Tibial nerve (tissue), 4 donors: Measurements from ENCODE around the gene PDE2A. TPM values are rescaled to one million over a fixed set of nuclear protein-coding genes. Genes with fewer than 3 reads are reported as not detected.

Source experiments
- DNase-seq, 2 donors: peaks; one replicate each; pipeline ENCODE4 v3.0.0-alpha.2; 2019; ENCODE audit warnings: low spot score in 2 of 2
- H3K27ac ChIP-seq, 4 donors: fragments of 200-600 bp; sonication (generic) in 3 of 4; one replicate each; pipeline ENCODE4 v1.5.1; 2017 to 2019; ENCODE audit warnings: mild to moderate bottlenecking in 1 of 4
- H3K27me3 ChIP-seq, 2 donors: fragments of 200-600 bp; sonication (generic) in 1 of 2; one replicate each; pipeline versions ENCODE4 v1.5.1 to v1.6.0; 2017 to 2019
- H3K36me3 ChIP-seq, 3 donors: fragments of 200-600 bp; sonication (generic); one replicate each; pipeline ENCODE4 v1.5.1; 2018 to 2019
- H3K4me1 ChIP-seq, 4 donors: fragments of 200-600 bp; sonication (generic) in 3 of 4; one replicate each; pipeline ENCODE4 v1.5.1; 2017 to 2019
- H3K4me3 ChIP-seq, 4 donors: fragments of 200-600 bp; sonication (generic) in 3 of 4; one replicate each; pipeline ENCODE4 v1.5.1; 2017 to 2019; ENCODE audit warnings: mild to moderate bottlenecking in 1 of 4, moderate library complexity in 1 of 4
- H3K9me3 ChIP-seq, 4 donors: fragments of 200-600 bp; sonication (generic) in 3 of 4; one replicate each; pipeline ENCODE4 v1.5.1; 2017 to 2019
- EP300 ChIP-seq, 2 donors: sonication (generic); formaldehyde crosslinking; IDR thresholded peaks; one replicate each; pipeline ENCODE4 v1.6.1; 2017; ENCODE audit warnings: antibody characterized with exemption in 2 of 2, mild to moderate bottlenecking in 1 of 2
- POLR2A ChIP-seq, 2 donors: fragments of 450-650 bp; IDR thresholded peaks; one replicate each; pipeline ENCODE4 v1.6.1; 2017; ENCODE audit warnings: antibody characterized with exemption in 2 of 2, mild to moderate bottlenecking in 2 of 2, moderate library complexity in 2 of 2
- WGBS, 2 donors: methylation state at CpG; one replicate each; pipeline ENCODE4 v1.1.5; 2018; 5-methylcytosine and 5-hydroxymethylcytosine counted together
- total RNA-seq, 4 donors: library from RNA; depleted of rRNA; stranded (reverse); fragments of >200 nt; gene quantifications; one replicate each; pipeline ENCODE4 v1.1.0, GENCODE V29; 2016
- TF ChIP-seq, protein P1 (sequence below), 5 experiments: fragments of 200-600 bp in 3 of 5; fragments of 450-650 bp in 2 of 5; sonication (generic) in 3 of 5; IDR thresholded peaks; one replicate each; pipeline ENCODE4 v1.5.1; 2016 to 2019; ENCODE audit warnings: antibody characterized with exemption in 5 of 5, mild to moderate bottlenecking in 3 of 5, moderate library complexity in 2 of 5

PDE2A gene
- total RNA-seq, 4 donors from 2014 or later, result 30.3 to 75.7 (median 43.1) TPM

DNA sequence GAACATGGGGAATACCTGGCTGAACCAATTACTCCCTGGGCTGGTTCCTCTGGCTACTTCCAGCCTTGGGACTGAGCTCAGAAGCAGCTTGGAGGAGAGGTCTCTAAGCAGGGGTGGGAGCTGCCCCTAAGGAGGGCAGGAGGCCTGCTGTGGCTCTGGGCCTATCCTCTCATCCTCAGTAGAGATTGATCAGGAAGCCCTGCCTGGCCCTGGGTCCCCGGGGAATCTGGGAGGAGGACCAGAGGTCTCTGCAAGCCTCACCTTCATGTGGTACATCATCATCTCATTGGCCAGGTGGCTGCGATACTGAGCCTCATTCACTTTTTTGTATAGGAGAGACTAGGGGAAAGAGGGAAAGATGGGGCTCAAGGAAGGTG lies 91.1 kb downstream of the PDE2A start:
- no peak for DNase-seq

GRCh38 chr11:72582206-72583176 lies 91.7 kb downstream of the PDE2A start:
- peaks cover 0 to 21% (median 12%) of the 10 kb centered on the region in 4 donors for H3K4me1 ChIP-seq
- peaks cover 0 to 32% of the 10 kb centered on the region in 2 donors for H3K27me3 ChIP-seq
- no peaks in the 10 kb centered on the region for H3K9me3 ChIP-seq
- peaks cover 0 to 36% (median 0%) of the 10 kb centered on the region in 3 donors for H3K36me3 ChIP-seq
- no peak overlapping the region for H3K27ac ChIP-seq
- no peak for DNase-seq
- TF ChIP-seq POLR2A (IDR thresholded peaks at IDR 0.05) (no peak), EP300 (IDR thresholded peaks at IDR 0.05) (no peak)
- TF ChIP-seq, protein P1, sequence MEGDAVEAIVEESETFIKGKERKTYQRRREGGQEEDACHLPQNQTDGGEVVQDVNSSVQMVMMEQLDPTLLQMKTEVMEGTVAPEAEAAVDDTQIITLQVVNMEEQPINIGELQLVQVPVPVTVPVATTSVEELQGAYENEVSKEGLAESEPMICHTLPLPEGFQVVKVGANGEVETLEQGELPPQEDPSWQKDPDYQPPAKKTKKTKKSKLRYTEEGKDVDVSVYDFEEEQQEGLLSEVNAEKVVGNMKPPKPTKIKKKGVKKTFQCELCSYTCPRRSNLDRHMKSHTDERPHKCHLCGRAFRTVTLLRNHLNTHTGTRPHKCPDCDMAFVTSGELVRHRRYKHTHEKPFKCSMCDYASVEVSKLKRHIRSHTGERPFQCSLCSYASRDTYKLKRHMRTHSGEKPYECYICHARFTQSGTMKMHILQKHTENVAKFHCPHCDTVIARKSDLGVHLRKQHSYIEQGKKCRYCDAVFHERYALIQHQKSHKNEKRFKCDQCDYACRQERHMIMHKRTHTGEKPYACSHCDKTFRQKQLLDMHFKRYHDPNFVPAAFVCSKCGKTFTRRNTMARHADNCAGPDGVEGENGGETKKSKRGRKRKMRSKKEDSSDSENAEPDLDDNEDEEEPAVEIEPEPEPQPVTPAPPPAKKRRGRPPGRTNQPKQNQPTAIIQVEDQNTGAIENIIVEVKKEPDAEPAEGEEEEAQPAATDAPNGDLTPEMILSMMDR (IDR thresholded peaks at IDR 0.05), result no peak
- WGBS, 2 donors, result 91 to 93% methylated on average over 13 to 14 of the region's 14 CpGs
- no peak overlapping the region for H3K4me3 ChIP-seq

More for the DNA sequence above, 91.1 kb downstream of the PDE2A start:
- Histone ChIP-seq H3K4me3 (no peak overlapping the region), H3K4me1 (peaks cover 0 to 21% (median 12%) of the 10 kb centered on the region in 4 donors), H3K27ac (no peak overlapping the region), H3K27me3 (peaks cover 0 to 34% of the 10 kb centered on the region in 2 donors), H3K9me3 (no peaks in the 10 kb centered on the region), H3K36me3 (peaks cover 0 to 31% (median 0%) of the 10 kb centered on the region in 3 donors)
- TF ChIP-seq EP300 (IDR thresholded peaks at IDR 0.05) (no peak), POLR2A (IDR thresholded peaks at IDR 0.05) (no peak)
- TF ChIP-seq, protein P1 (IDR thresholded peaks at IDR 0.05), result no peak
- 50 to 71% methylated on average over 2 of the region's 2 CpGs for WGBS, 2 donors

DNA sequence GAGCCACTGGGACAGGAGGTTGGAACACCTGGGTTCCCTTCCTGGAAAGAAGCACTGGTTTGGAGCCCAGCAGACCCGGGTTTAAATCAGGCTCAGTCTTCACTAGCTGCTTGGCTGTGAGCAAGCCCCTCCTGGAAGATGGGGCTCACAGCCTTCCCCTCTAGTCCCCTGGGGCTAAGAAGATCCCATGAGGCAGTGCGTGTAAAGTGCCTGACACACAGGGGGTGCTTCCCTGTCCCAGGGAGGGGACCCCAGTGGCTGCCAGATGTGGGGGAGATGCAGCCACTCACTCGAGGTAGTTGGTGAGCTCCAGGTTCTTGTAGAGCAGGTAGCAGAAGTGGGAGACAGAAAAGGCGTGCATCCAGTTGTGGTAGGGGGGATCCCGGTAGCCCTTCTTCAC lies 93.2 kb downstream of the PDE2A start:
- WGBS, 2 donors, result 80 to 83% methylated on average over 5 of the region's 5 CpGs
- TF ChIP-seq EP300 (IDR thresholded peaks at IDR 0.05), result no peak
- no peak for TF ChIP-seq POLR2A (IDR thresholded peaks at IDR 0.05)
- TF ChIP-seq, protein P1 (IDR thresholded peaks at IDR 0.05), result no peak
- DNase-seq, result no peak

GRCh38 chr11:72580642-72580950 lies 93.6 kb downstream of the PDE2A start:
- Histone ChIP-seq H3K9me3 (no peaks in the 10 kb centered on the region), H3K27me3 (peaks cover 0 to 24% of the 10 kb centered on the region in 2 donors), H3K36me3 (peaks cover 0 to 36% (median 0%) of the 10 kb centered on the region in 3 donors), H3K27ac (no peak overlapping the region), H3K4me3 (no peak overlapping the region), H3K4me1 (peaks cover 0 to 17% (median 12%) of the 10 kb centered on the region in 4 donors)
- 58 to 68% methylated on average over 3 of the region's 3 CpGs for WGBS, 2 donors
- no peak for TF ChIP-seq EP300 (IDR thresholded peaks at IDR 0.05)
- TF ChIP-seq, protein P1 (IDR thresholded peaks at IDR 0.05), result no peak
- no peak for DNase-seq

More for the DNA sequence above, 93.2 kb downstream of the PDE2A start:
- no peak overlapping the region for H3K4me3 ChIP-seq
- H3K27me3 ChIP-seq, result peaks cover 0 to 27% of the 10 kb centered on the region in 2 donors
- peaks cover 0 to 36% (median 0%) of the 10 kb centered on the region in 3 donors for H3K36me3 ChIP-seq
- H3K9me3 ChIP-seq, result no peaks in the 10 kb centered on the region
- no peak overlapping the region for H3K27ac ChIP-seq
- H3K4me1 ChIP-seq, result peaks cover 0 to 21% (median 12%) of the 10 kb centered on the region in 4 donors
